H1 (cell line): ENCODE results near the gene ZDHHC8. TPM values are rescaled to one million over a fixed set of nuclear protein-coding genes. Genes with fewer than 3 reads are reported as not detected.

ENCODE experiments used
- CTCF ChIA-PET: fragments of 300-600 bp; sonication (Branson Sonifier 250); formaldehyde crosslinking; loops from one replicate; lab custom pipeline; 2021; ENCODE audit not compliant: partially characterized antibody; lab: Charles Lee
- POLR2A ChIA-PET: fragments of 300-600 bp; sonication (Branson Sonifier 250); formaldehyde crosslinking; loops from one replicate; lab custom pipeline; 2021; ENCODE audit warnings: inconsistent platforms; ENCODE audit not compliant: partially characterized antibody; lab: Charles Lee
- DNase-seq, 2 experiments: peaks; one replicate each; pipeline versions ENCODE4 v3.0.0 to v3.0.0-alpha.2; 2010 to 2022; ENCODE audit warnings: low spot score in 2 of 2, low read depth in 1 of 2, mixed read lengths in 1 of 2
- FAIRE-seq: peaks from 2 replicates; lab custom pipeline; 2011; peaks lifted over from hg19 to GRCh38; lab: Jason Lieb, UNC
- H2AFZ ChIP-seq: 2 replicates; pipeline ENCODE4 v1.8.1; 2012; ENCODE audit warnings: low read length, inconsistent platforms
- H2AK5ac ChIP-seq: 2 replicates; pipeline ENCODE4 v1.6.1; 2013; ENCODE audit warnings: low read depth, low read length
- H2BK120ac ChIP-seq: replicated peaks from 2 replicates; pipeline ENCODE3; 2013; ENCODE audit warnings: low read depth, low read length, inconsistent platforms
- H2BK12ac ChIP-seq: 2 replicates; pipeline ENCODE4 v1.6.1; 2013; ENCODE audit warnings: low read depth, low read length
- H2BK15ac ChIP-seq: 2 replicates; pipeline ENCODE4 v1.6.1; 2013; ENCODE audit warnings: low read length
- H2BK20ac ChIP-seq: 2 replicates; pipeline ENCODE4 v1.6.1; 2013; ENCODE audit warnings: low read length
- H2BK5ac ChIP-seq: 2 replicates; pipeline ENCODE4 v1.6.1; 2013; ENCODE audit warnings: low read depth, low read length
- H3K14ac ChIP-seq: 2 replicates; pipeline ENCODE4 v1.6.1; 2013; ENCODE audit warnings: inconsistent platforms; ENCODE audit not compliant: insufficient read length
- H3K18ac ChIP-seq: 2 replicates; pipeline ENCODE4 v1.6.1; 2013; ENCODE audit warnings: low read length; ENCODE audit errors: extremely low read depth
- H3K23ac ChIP-seq: 2 replicates; pipeline ENCODE4 v1.6.1; 2013; ENCODE audit warnings: inconsistent platforms; ENCODE audit not compliant: insufficient read length
- H3K23me2 ChIP-seq: 2 replicates; pipeline ENCODE4 v1.6.1; 2013; ENCODE audit warnings: low read depth, low read length
- H3K27ac ChIP-seq: 2 replicates; pipeline ENCODE4 v1.6.1; 2011; ENCODE audit warnings: low read depth, low read length, inconsistent platforms
- H3K27me3 ChIP-seq, 4 experiments: replicated peaks in 1 of 4; 1 replicate in 1 of 4; 2 replicates in 3 of 4; pipeline versions ENCODE4 v1.6.1 to v1.8.1; 2011 to 2013; ENCODE audit warnings: low read length in 3 of 4, mild to moderate bottlenecking in 3 of 4, inconsistent platforms in 2 of 4, mixed read lengths in 2 of 4, moderate library complexity in 1 of 4; ENCODE audit not compliant: control insufficient read depth in 3 of 4, insufficient read depth in 3 of 4; ENCODE audit errors: extremely low read depth in 1 of 4
- H3K36me3 ChIP-seq, 4 experiments: 2 replicates each; pipeline versions ENCODE4 v1.6.1 to v1.8.1; 2011 to 2013; ENCODE audit warnings: mild to moderate bottlenecking in 4 of 4, low read length in 3 of 4, moderate library complexity in 2 of 4, control low read depth in 1 of 4, inconsistent platforms in 1 of 4; ENCODE audit not compliant: insufficient read depth in 4 of 4, control insufficient read depth in 2 of 4
- H3K4ac ChIP-seq: replicated peaks from 2 replicates; pipeline ENCODE3; 2013; ENCODE audit warnings: low read length, low read depth, mixed read lengths, inconsistent platforms; ENCODE audit not compliant: insufficient read length
- H3K4me1 ChIP-seq, 4 experiments: replicated peaks in 1 of 4; 1 replicate in 1 of 4; 2 replicates in 3 of 4; pipeline versions ENCODE4 v1.6.1 to v1.8.1; 2011 to 2013; ENCODE audit warnings: low read length in 3 of 4, inconsistent platforms in 2 of 4, mixed read lengths in 1 of 4; ENCODE audit not compliant: insufficient read depth in 4 of 4, control insufficient read depth in 3 of 4
- H3K4me2 ChIP-seq, 2 experiments: 2 replicates each; pipeline versions ENCODE4 v1.6.1 to v1.8.1; 2011 to 2013; ENCODE audit warnings: low read depth in 2 of 2, low read length in 2 of 2, control low read depth in 1 of 2, inconsistent platforms in 1 of 2, mild to moderate bottlenecking in 1 of 2; ENCODE audit not compliant: insufficient read depth in 1 of 2
- H3K4me3 ChIP-seq, 4 experiments: fragments of 200-600, 300-600 bp in 1 of 4; sonication (generic), shearing (Covaris generic), sonication (Bioruptor Twin) in 1 of 4; 2 replicates each; pipeline versions ENCODE4 v1.5.1 to v1.8.1; 2011 to 2016; ENCODE audit warnings: low read length in 4 of 4, low read depth in 3 of 4, control low read depth in 2 of 4, inconsistent platforms in 2 of 4, mild to moderate bottlenecking in 2 of 4, mixed read lengths in 1 of 4, moderate library complexity in 1 of 4; ENCODE audit not compliant: insufficient read depth in 2 of 4; ENCODE audit errors: extremely low read depth in 1 of 4
- H3K56ac ChIP-seq: replicated peaks from 2 replicates; pipeline ENCODE3; 2013; ENCODE audit warnings: low read depth, mild to moderate bottlenecking, mixed read lengths, low read length, inconsistent platforms; ENCODE audit not compliant: insufficient read length
- H3K79me1 ChIP-seq: 2 replicates; pipeline ENCODE4 v1.6.1; 2013; ENCODE audit warnings: low read depth, low read length, control low read depth
- H3K79me2 ChIP-seq, 2 experiments: 2 replicates each; pipeline versions ENCODE4 v1.6.1 to v1.8.1; 2012 to 2013; ENCODE audit warnings: low read length in 2 of 2, mild to moderate bottlenecking in 2 of 2, inconsistent platforms in 1 of 2; ENCODE audit not compliant: insufficient read depth in 2 of 2, control insufficient read depth in 1 of 2
- H3K9ac ChIP-seq, 4 experiments: replicated peaks in 1 of 4; 1 replicate in 1 of 4; 2 replicates in 3 of 4; pipeline versions ENCODE4 v1.6.1 to v1.8.1; 2011 to 2013; ENCODE audit warnings: low read depth in 3 of 4, low read length in 3 of 4, control low read depth in 2 of 4, mild to moderate bottlenecking in 2 of 4, moderate library complexity in 2 of 4, inconsistent platforms in 1 of 4; ENCODE audit errors: extremely low read depth in 1 of 4
- H3K9me3 ChIP-seq, 2 experiments: 2 replicates each; pipeline versions ENCODE4 v1.6.1 to v1.8.1; 2012 to 2013; ENCODE audit warnings: mild to moderate bottlenecking in 2 of 2, moderate library complexity in 2 of 2, control low read depth in 1 of 2, inconsistent platforms in 1 of 2, low read depth in 1 of 2, low read length in 1 of 2, mixed read lengths in 1 of 2; ENCODE audit not compliant: insufficient read depth in 2 of 2
- H4K20me1 ChIP-seq, 2 experiments: replicated peaks in 1 of 2; 2 replicates each; pipeline versions ENCODE3 to v1.8.1; 2011 to 2013; ENCODE audit warnings: inconsistent platforms in 2 of 2, low read length in 2 of 2, mild to moderate bottlenecking in 1 of 2; ENCODE audit not compliant: insufficient read depth in 2 of 2, control insufficient read depth in 1 of 2
- H4K5ac ChIP-seq: 2 replicates; pipeline ENCODE4 v1.6.1; 2013; ENCODE audit warnings: low read length, low read depth, mixed read lengths, inconsistent platforms; ENCODE audit not compliant: insufficient read length
- H4K8ac ChIP-seq: 2 replicates; pipeline ENCODE4 v1.8.0; 2013; ENCODE audit warnings: mild to moderate bottlenecking, moderate library complexity, low read length, inconsistent platforms; ENCODE audit not compliant: insufficient read depth; ENCODE audit errors: extremely low read depth
- H4K91ac ChIP-seq: replicated peaks from 2 replicates; pipeline ENCODE3; 2013; ENCODE audit warnings: low read length, mixed read lengths, inconsistent platforms; ENCODE audit not compliant: insufficient read length
- SUZ12 ChIP-seq: fragments of 200-600 bp; sonication (generic); IDR thresholded peaks from 2 replicates; pipeline ENCODE4 v1.6.1; 2012; ENCODE audit warnings: mild to moderate bottlenecking, inconsistent platforms, low read length, moderate library complexity, mixed read lengths
- WGBS, 2 experiments: shearing (Covaris generic) in 1 of 2; methylation state at CpG; one replicate each; pipeline versions ENCODE4 v1.1.6 to v1.1.7; 2013 to 2015; ENCODE audit warnings: low lambda C conversion rate in 2 of 2, mixed read lengths in 2 of 2, inconsistent platforms in 1 of 2, low coverage in 1 of 2, missing lambda C conversion rate in 1 of 2; ENCODE audit not compliant: insufficient replicate concordance in 2 of 2, insufficient coverage in 1 of 2, insufficient read length in 1 of 2; ENCODE audit errors: extremely low coverage in 1 of 2, missing lambda C conversion rate in 1 of 2; 5-methylcytosine and 5-hydroxymethylcytosine counted together
- polyA plus RNA-seq, 7 experiments: library from polyadenylated mRNA; depleted of rRNA in 3 of 7; stranded (reverse) in 5 of 7; unstranded in 2 of 7; fragments of >200 nt in 5 of 7; fragments of 200-250 nt in 2 of 7; gene quantifications; 1 replicate in 5 of 7; 2 replicates in 1 of 7; 4 replicates in 1 of 7; pipeline versions ENCODE4 v1.2.1 to v1.2.3, GENCODE V29; 2011 to 2013; ENCODE audit warnings: missing spikeins in 2 of 7, mixed read lengths in 2 of 7
- total RNA-seq: library from RNA; stranded (reverse); fragmentation: NEBNext Ultra II Directional; extraction: Animal tissue kit (Norgen Biotek cat#: 25700); gene quantifications from 2 replicates; pipeline ENCODE4 v1.2.1, GENCODE V29; 2021

The ZDHHC8 gene
- total and polyA plus RNA-seq, 2 of the 8 experiments (the other 6 are each of a cell fraction or from before 2014, with no cell fraction given): 18.6 to 65.6 TPM

DNA sequence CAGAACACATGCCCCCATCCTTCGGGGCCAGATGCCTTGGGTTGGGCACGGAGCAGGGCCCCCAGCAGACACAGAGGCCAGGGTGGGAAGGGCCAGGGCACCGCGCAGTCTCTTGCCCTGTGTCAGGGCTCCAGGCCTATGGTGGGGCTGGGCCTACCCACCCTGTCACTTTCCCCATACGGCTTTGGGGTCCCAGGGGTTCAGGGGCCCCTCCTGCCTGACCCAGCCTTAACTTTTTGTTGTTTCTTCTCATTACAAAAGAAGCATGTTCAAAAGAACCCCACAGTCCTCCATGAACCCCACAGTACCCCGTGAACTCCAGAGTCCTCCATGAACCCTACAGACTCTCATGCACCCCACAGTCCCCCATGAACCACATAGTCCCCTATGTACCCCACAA lies 52.2 kb downstream of the ZDHHC8 start:
- H2BK120ac ChIP-seq: no peak overlapping the region
- H3K4ac ChIP-seq: no peak overlapping the region
- H3K79me2 ChIP-seq: no peaks in the 10 kb centered on the region
- H4K5ac ChIP-seq: no peak overlapping the region
- H3K27me3 ChIP-seq: no peaks in the 10 kb centered on the region
- CTCF ChIA-PET: no interaction called here
- H2BK20ac ChIP-seq: no peak overlapping the region
- no peak overlapping the region for H2BK5ac ChIP-seq
- H3K18ac ChIP-seq: no peak overlapping the region
- no peaks in the 10 kb centered on the region for H3K9me3 ChIP-seq
- peaks cover 0 to 4% (median 2%) of the 10 kb centered on the region in 4 experiments; a peak in 2 of 7 replicates for H3K4me1 ChIP-seq
- POLR2A ChIA-PET: no interaction called here
- no peaks in the 10 kb centered on the region for H3K36me3 ChIP-seq
- H3K79me1 ChIP-seq: no peaks in the 10 kb centered on the region
- no peak for TF ChIP-seq SUZ12
- no peak overlapping the region for H2BK15ac ChIP-seq
- H2AFZ ChIP-seq: no peak overlapping the region
- no peak for FAIRE-seq
- no peak for DNase-seq
- H4K8ac ChIP-seq: no peak overlapping the region
- no peak overlapping the region for H3K14ac ChIP-seq
- no peak overlapping the region for H3K4me3 ChIP-seq
- no peak overlapping the region for H2AK5ac ChIP-seq
- no peak overlapping the region for H3K56ac ChIP-seq
- H2BK12ac ChIP-seq: no peak overlapping the region
- no peak overlapping the region for H4K91ac ChIP-seq
- no peaks in the 10 kb centered on the region for H3K23me2 ChIP-seq
- H3K9ac ChIP-seq: no peak overlapping the region
- WGBS, 2 experiments: 61% methylated on average over 6 of the region's 6 CpGs; no CpG with 5 or more reads in 1 of the 2 experiments
- no peak overlapping the region for H3K23ac ChIP-seq
- no peak overlapping the region for H3K4me2 ChIP-seq
- no peak overlapping the region for H3K27ac ChIP-seq
- H4K20me1 ChIP-seq: peaks cover 0 to 2% of the 10 kb centered on the region in 2 experiments
